Colonic mucosa (tissue), 4 donors: ENCODE data around the gene ZNF385B. TPM values are rescaled to one million over a fixed set of nuclear protein-coding genes. Genes with fewer than 3 reads are reported as not detected.

Source experiments
- DNase-seq: peaks from one replicate; pipeline ENCODE4 v3.0.0-alpha.2; 2020
- H3K27ac ChIP-seq: fragments of 200-600 bp; one replicate; pipeline ENCODE4 v1.8.0; 2021
- H3K27me3 ChIP-seq: fragments of 200-600 bp; one replicate; pipeline ENCODE4 v1.8.0; 2021
- H3K36me3 ChIP-seq: fragments of 200-600 bp; one replicate; pipeline ENCODE4 v1.8.0; 2021
- H3K4me1 ChIP-seq: fragments of 200-600 bp; one replicate; pipeline ENCODE4 v1.8.0; 2021; ENCODE audit warnings: mild to moderate bottlenecking
- H3K4me3 ChIP-seq: fragments of 200-600 bp; one replicate; pipeline ENCODE4 v1.8.0; 2021
- H3K9ac ChIP-seq, 2 donors: one replicate each; pipeline ENCODE4 v1.7.0; 2013; ENCODE audit warnings: control low read depth in 2 of 2, low read depth in 2 of 2, low read length in 2 of 2
- H3K9me3 ChIP-seq: fragments of 200-600 bp; one replicate; pipeline ENCODE4 v1.8.0; 2021
- CTCF ChIP-seq: fragments of 200-600 bp; IDR thresholded peaks from one replicate; pipeline ENCODE4 v1.8.0; 2022; ENCODE audit warnings: antibody characterized with exemption, mild to moderate bottlenecking
- intact Hi-C: fragments of 100-400 bp; cut with DNase I; formaldehyde crosslinking; loops from one replicate; pipeline ENCODE4 v1.14.1; 2022
- total RNA-seq, 2 donors: library from RNA; stranded (reverse); fragmentation: NEBNext Ultra II Directional in 1 of 2; extraction: Animal tissue kit (Norgen Biotek cat#: 25700) in 1 of 2; gene quantifications; one replicate each; pipeline ENCODE4 v1.2.1, GENCODE V29; 2021
- donor health status: healthy.
- donor health status: DM: no; HTN: no; CAD: no.
- donor health status: DM: no; HTN: no; CAD: no.

The ZNF385B gene
- total RNA-seq, 2 donors from 2014 or later, result 0.10 to 0.69 TPM

- Histone ChIP-seq H3K4me3 (no peak overlapping the region), H3K4me1 (no peaks in the 10 kb centered on the region), H3K36me3 (no peaks in the 10 kb centered on the region), H3K9me3 (no peaks in the 10 kb centered on the region), H3K27me3 (no peaks in the 10 kb centered on the region), H3K27ac (no peak overlapping the region), H3K9ac (no peak overlapping the region)
- DNase-seq, result no peak
- intact Hi-C loops, result no loop called here
- no peak for TF ChIP-seq CTCF
These were observed 214.4 kb downstream of the ZNF385B start for GRCh38 chr2:179646862-179647587.

GRCh38 chr2:179646173-179646769 lies 215.1 kb downstream of the ZNF385B start:
- H3K27me3 ChIP-seq, result no peaks in the 10 kb centered on the region
- H3K36me3 ChIP-seq, result no peaks in the 10 kb centered on the region
- H3K27ac ChIP-seq, result no peak overlapping the region
- no peak for DNase-seq
- no peaks in the 10 kb centered on the region for H3K4me1 ChIP-seq
- H3K9me3 ChIP-seq, result no peaks in the 10 kb centered on the region
- no peak overlapping the region for H3K9ac ChIP-seq
- intact Hi-C loops, result no loop called here
- no peak for TF ChIP-seq CTCF
- no peak overlapping the region for H3K4me3 ChIP-seq

GRCh38 chr2:179645047-179645446 lies 216.4 kb downstream of the ZNF385B start:
- H3K4me3 ChIP-seq, result no peak overlapping the region

GRCh38 chr2:179642462-179642861 lies 218.9 kb downstream of the ZNF385B start:
- TF ChIP-seq CTCF, result no peak
- Histone ChIP-seq H3K36me3 (no peaks in the 10 kb centered on the region), H3K9ac (no peak overlapping the region), H3K9me3 (no peaks in the 10 kb centered on the region), H3K27ac (no peak overlapping the region), H3K27me3 (no peaks in the 10 kb centered on the region), H3K4me1 (no peaks in the 10 kb centered on the region), H3K4me3 (no peak overlapping the region)
- intact Hi-C loops, result no loop called here
- DNase-seq, result no peak

More at GRCh38 chr2:179645047-179645446, 216.4 kb downstream of the ZNF385B start:
- no peaks in the 10 kb centered on the region for H3K27me3 ChIP-seq
- H3K9ac ChIP-seq, result no peak overlapping the region
- no peaks in the 10 kb centered on the region for H3K9me3 ChIP-seq
- H3K4me1 ChIP-seq, result no peaks in the 10 kb centered on the region
- no peak overlapping the region for H3K27ac ChIP-seq
- no peaks in the 10 kb centered on the region for H3K36me3 ChIP-seq
- intact Hi-C loops, result no loop called here
- no peak for DNase-seq
- no peak for TF ChIP-seq CTCF

- H3K9ac ChIP-seq, result no peak overlapping the region
- no peaks in the 10 kb centered on the region for H3K27me3 ChIP-seq
- no peaks in the 10 kb centered on the region for H3K9me3 ChIP-seq
- intact Hi-C loops, result no loop called here
- no peak overlapping the region for H3K4me3 ChIP-seq
- H3K27ac ChIP-seq, result no peak overlapping the region
- DNase-seq, result no peak
- no peaks in the 10 kb centered on the region for H3K36me3 ChIP-seq
- no peak for TF ChIP-seq CTCF
- H3K4me1 ChIP-seq, result no peaks in the 10 kb centered on the region
These were observed 224.4 kb downstream of the ZNF385B start for GRCh38 chr2:179636995-179637394.
